Breast epithelium (tissue), 3 donors: ENCODE results near the gene ANO2.

ENCODE experiments used
- POLR2AphosphoS5 ChIP-seq, 3 donors: sonication (generic); formaldehyde crosslinking; IDR thresholded peaks; one replicate each; pipeline ENCODE4 v1.6.1; 2017; ENCODE audit warnings: antibody characterized with exemption in 3 of 3
- TF ChIP-seq, protein P1 (sequence below), 3 donors: fragments of 450-650 bp; IDR thresholded peaks; one replicate each; pipeline ENCODE4 v1.5.1; 2016 to 2017; ENCODE audit warnings: antibody characterized with exemption in 3 of 3, mild to moderate bottlenecking in 3 of 3, moderate library complexity in 3 of 3

- TF ChIP-seq, protein P1, sequence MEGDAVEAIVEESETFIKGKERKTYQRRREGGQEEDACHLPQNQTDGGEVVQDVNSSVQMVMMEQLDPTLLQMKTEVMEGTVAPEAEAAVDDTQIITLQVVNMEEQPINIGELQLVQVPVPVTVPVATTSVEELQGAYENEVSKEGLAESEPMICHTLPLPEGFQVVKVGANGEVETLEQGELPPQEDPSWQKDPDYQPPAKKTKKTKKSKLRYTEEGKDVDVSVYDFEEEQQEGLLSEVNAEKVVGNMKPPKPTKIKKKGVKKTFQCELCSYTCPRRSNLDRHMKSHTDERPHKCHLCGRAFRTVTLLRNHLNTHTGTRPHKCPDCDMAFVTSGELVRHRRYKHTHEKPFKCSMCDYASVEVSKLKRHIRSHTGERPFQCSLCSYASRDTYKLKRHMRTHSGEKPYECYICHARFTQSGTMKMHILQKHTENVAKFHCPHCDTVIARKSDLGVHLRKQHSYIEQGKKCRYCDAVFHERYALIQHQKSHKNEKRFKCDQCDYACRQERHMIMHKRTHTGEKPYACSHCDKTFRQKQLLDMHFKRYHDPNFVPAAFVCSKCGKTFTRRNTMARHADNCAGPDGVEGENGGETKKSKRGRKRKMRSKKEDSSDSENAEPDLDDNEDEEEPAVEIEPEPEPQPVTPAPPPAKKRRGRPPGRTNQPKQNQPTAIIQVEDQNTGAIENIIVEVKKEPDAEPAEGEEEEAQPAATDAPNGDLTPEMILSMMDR (IDR thresholded peaks at IDR 0.05) = no peak
- no peak for TF ChIP-seq POLR2AphosphoS5 (IDR thresholded peaks at IDR 0.05)
Observed at GRCh38 chr12:5577211-5577612, 367.8 kb downstream of the ANO2 start.
